Measurements from ENCODE around the gene LGALS7B.
"Not testable (repeated sequence)": the region's sequence is repeated elsewhere in the genome, so short reads cannot be mapped to it uniquely, and the experiment has no call there.

The LGALS7B gene

DNA sequence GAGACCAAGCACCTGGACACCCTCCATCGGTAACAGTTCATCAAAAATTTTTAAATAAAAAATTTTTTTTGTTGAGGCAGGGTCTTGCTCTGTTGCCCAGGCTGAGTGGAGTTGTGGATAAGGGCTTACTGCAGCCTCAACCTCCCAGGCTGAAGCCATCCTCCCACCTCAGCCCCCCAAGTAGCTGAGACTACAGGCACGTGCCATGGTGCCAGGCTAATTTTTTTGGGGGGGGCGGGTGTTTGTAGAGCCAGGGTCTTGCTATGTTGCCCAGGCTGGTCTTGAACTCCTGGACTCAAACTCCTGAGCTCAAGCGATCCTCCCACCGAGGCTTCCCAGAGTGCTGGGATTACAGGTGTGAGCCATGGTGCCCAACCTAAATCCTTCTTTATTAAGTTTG is 4.7 kb downstream of the LGALS7B start:
- no peak overlapping the region for H3K4me3 ChIP-seq (ENCODE audit: low read depth, low read length)
- in situ Hi-C loops (cut with HindIII; ENCODE audit: low sequenced_read_pairs) = no loop called here
- DNase-seq (ENCODE audit: low read depth, low spot score) = no peak
- TF ChIP-seq, protein P1, sequence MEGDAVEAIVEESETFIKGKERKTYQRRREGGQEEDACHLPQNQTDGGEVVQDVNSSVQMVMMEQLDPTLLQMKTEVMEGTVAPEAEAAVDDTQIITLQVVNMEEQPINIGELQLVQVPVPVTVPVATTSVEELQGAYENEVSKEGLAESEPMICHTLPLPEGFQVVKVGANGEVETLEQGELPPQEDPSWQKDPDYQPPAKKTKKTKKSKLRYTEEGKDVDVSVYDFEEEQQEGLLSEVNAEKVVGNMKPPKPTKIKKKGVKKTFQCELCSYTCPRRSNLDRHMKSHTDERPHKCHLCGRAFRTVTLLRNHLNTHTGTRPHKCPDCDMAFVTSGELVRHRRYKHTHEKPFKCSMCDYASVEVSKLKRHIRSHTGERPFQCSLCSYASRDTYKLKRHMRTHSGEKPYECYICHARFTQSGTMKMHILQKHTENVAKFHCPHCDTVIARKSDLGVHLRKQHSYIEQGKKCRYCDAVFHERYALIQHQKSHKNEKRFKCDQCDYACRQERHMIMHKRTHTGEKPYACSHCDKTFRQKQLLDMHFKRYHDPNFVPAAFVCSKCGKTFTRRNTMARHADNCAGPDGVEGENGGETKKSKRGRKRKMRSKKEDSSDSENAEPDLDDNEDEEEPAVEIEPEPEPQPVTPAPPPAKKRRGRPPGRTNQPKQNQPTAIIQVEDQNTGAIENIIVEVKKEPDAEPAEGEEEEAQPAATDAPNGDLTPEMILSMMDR (IDR thresholded peaks at IDR 0.05; ENCODE audit: low read depth, low read length) = no peak

DNA sequence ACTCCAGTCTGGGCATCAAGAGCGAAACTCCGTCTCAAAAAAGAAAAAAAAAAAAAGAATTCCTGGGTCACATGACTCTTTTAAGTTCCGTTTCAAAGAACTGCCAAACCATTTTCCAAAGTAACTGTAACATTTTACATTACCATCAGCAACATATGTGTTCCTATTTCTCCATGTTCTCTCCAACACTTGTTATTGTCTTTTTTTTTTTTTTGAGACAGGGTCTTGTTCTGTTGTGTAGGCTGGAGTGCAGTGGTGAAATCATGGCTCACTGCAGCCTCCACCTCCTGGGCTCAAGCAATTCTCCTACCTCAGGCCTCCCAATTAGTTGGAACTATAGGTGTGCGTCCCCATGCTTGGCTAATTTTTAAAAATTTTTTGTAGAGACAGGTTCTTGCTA is 6.5 kb downstream of the LGALS7B start:
- DNase-seq (ENCODE audit: low read depth, low spot score) = no peak
- TF ChIP-seq, protein P1 (IDR thresholded peaks at IDR 0.05; ENCODE audit: low read depth, low read length) = no peak
- in situ Hi-C loops (cut with HindIII; ENCODE audit: low sequenced_read_pairs) = no loop called here
- no peak overlapping the region for H3K4me3 ChIP-seq (ENCODE audit: low read depth, low read length)

DNA sequence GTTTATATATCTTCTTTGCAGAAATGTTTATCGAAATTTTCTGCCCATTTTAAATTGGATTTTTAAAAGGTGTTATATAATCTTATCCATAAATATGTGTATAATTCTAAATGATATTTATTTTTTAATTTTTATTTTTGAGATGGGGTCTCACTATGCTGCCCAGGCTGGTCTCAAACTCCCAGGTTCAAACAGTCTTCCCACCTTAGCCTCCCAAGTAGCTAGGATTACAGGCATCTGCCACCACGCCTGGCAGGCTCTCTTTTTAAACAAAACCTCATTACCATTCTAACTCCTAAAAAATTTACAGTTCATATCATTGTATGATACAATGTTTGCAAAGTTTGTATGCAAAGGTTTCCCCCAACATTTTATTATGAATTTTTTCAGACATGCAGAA is 7.2 kb downstream of the LGALS7B start:
- H3K4me3 ChIP-seq (ENCODE audit: low read depth, low read length) = no peak overlapping the region
- TF ChIP-seq, protein P1 (IDR thresholded peaks at IDR 0.05; ENCODE audit: low read depth, low read length) = no peak
- DNase-seq (ENCODE audit: low read depth, low spot score) = no peak
- in situ Hi-C loops (cut with HindIII; ENCODE audit: low sequenced_read_pairs) = no loop called here

DNA sequence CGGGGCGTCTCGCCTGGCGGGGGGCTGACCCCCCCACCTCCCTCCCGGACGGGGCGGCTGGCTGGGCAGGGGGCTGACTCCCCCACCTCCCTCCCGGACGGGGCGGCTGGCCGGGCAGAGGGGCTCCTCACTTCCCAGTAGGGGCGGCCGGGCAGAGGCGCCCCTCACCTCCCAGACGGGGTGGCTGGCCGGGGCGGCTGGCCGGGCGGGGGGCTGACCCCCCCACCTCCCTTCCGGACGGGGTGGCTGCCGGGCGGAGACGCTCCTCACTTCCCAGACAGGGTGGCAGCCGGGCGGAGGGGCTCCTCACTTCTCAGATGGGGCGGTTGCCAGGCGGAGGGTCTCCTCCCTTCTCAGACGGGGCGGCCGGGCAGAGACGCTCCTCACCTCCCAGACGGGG is 8.8 kb downstream of the LGALS7B start:
- in situ Hi-C loops (cut with HindIII; ENCODE audit: low sequenced_read_pairs); DNase-seq (ENCODE audit: low read depth, low spot score); H3K4me3 ChIP-seq (ENCODE audit: low read depth, low read length): not testable (repeated sequence)

DNA sequence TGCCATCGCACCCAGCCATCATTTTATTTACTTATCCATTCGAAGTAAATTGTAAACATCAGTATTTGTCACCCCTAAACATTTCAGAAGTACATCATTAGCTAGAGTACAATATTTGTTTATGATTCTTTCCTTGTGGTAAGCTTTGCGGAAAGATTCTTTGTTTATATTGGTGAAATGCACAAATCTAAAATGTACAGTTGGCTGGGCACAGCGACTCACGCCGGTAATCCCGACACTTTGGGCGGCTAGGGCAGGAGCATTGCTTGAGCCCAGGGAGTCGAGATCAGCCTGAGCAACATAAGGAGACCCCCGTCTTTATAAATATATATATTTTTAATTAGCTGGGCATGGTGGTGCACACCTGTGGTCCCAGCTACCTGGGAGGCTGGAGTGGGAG is 10.1 kb downstream of the LGALS7B start:
- in situ Hi-C loops (cut with HindIII; ENCODE audit: low sequenced_read_pairs) = no loop called here
- no peak for DNase-seq (ENCODE audit: low read depth, low spot score)
- TF ChIP-seq, protein P1 (IDR thresholded peaks at IDR 0.05; ENCODE audit: low read depth, low read length) = no peak
- no peak overlapping the region for H3K4me3 ChIP-seq (ENCODE audit: low read depth, low read length)

DNA sequence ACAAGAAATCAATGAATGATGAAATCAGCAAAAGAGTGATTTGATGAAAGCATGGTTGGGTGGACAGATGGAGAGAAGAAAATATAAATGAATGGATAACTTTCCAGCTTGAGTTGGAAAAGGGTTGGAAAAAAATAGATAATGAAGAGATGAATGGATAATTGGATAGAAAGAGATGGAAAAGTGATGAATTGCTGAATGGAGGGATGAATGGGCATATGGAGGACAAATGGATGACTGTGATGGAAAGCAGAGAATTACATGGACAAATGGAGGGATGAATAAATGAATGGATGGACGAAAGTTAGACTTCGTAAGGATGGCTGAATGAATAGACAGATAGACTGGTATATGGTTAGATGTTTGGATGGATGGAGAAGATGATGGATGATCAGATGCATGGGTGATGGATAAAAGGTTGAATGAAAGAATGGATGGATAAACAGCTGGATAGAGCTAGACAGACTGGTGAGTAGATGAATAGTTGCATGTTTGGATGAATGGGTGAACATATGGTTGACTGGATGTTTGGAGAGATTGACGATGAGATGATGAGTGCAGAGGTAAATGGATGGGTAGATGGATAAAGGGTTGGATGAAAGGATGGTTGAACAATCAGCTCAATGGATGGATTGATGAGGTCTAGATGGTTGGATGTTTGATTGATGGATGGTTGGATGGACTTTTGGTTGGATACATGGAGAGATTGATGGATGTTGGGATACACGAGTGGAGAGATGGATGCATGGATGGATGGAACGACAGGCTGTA is 11.8 kb downstream of the LGALS7B start:
- in situ Hi-C loops (cut with HindIII; ENCODE audit: low sequenced_read_pairs) = no loop called here
- TF ChIP-seq, protein P1 (IDR thresholded peaks at IDR 0.05; ENCODE audit: low read depth, low read length) = no peak
- DNase-seq (ENCODE audit: low read depth, low spot score) = no peak
- H3K4me3 ChIP-seq (ENCODE audit: low read depth, low read length) = no peak overlapping the region

DNA sequence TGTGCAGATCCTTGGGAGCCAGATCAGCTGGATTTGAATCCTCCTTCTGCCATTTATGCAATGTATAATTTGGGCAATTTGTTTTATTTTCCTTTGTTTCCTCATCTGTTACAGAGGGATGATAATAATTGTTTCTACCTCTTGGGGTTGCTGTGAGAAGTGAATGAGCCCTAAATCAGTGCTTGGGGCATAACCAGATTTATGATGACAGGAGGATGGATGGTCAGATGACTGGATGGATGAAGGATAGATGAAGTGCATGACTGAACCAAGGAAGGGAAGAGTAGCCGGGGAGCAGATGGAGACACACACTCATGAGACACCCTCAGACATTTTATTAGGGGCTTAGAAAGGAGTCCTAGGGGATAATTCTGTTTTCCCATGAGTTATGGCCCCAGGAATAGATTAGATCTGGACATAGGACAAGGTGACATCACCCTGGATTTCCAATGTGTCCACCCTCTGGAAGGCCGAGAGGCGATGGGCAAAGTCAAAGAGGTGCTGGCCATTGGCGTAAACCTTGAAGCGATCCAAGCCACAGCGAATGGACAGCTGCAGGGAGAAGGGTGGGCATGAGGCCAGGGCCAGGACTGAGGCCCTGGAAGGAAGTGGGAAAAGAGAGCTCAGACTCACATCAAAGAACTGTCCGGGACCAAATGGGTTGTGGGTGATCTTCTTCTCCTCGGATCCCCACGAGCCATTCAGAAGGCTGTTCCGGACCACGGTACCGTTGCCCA is 12.5 kb downstream of the LGALS7B start:
- TF ChIP-seq, protein P1 (IDR thresholded peaks at IDR 0.05; ENCODE audit: low read depth, low read length) = no peak

More for the DNA sequence above, 12.5 kb downstream of the LGALS7B start:
- DNase-seq (ENCODE audit: low read depth, low spot score) = no peak
- no peak overlapping the region for H3K4me3 ChIP-seq (ENCODE audit: low read depth, low read length)
- in situ Hi-C loops (cut with HindIII; ENCODE audit: low sequenced_read_pairs) = no loop called here
